HG03103 (cell line): ENCODE results near the gene FBXO31.
A peak's percentile ranks its signal among the peaks of the same experiment; 100 is the strongest.
"Not testable (repeated sequence)": the region's sequence is repeated elsewhere in the genome, so short reads cannot be mapped to it uniquely, and the experiment has no call there.

ENCODE experiments used
- ATAC-seq: cut with Tn5 transposase; IDR thresholded peaks from one replicate; pipeline ENCODE4 v1.9.1; 2021; ENCODE audit warnings: low read depth; ENCODE audit not compliant: unreplicated experiment

Gene FBXO31

DNA sequence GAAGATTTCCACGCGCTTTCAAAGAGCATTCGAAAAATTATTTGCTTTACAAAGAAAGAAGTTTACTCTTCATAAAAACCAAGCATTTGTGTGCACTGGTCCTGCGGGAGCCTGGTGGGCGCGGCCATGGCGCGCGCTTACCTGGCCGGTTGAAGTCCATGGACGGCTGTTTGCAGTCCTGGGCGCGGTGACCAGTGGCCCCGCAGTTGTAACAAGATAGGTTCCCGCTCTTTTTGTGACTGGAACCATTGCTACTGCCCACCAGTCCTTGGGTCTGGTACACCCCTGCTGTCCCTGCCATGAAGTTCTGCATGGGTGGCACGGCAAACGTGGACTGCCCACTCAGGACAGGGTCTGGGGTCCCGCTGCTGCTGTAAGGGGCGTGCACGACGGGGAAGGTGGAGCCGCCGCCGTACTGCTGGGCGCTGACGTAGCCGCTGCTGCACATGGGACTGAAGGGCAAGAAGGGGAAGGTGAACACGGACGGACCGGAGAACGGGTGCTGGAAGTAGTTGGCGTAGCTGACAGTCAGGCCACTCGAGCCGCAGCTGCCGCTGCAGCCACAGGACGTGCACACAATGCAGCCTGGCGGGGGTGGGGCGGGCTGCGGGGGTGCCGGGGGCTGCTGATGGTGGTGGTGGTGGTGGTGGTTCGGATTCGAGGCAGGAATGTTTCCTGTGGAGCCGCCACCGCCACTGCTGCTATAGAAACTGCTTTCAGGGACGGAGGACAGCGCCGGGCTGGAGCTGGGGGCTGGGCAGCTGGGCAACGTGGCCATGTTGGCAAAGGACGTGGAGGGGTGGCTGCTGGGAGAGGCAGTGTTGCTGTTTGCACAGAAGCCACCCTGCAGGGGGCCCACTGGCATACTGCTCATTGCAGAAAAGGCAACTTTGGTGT lies 28.0 kb upstream of the FBXO31 start:
- ATAC-seq, result no peak

DNA sequence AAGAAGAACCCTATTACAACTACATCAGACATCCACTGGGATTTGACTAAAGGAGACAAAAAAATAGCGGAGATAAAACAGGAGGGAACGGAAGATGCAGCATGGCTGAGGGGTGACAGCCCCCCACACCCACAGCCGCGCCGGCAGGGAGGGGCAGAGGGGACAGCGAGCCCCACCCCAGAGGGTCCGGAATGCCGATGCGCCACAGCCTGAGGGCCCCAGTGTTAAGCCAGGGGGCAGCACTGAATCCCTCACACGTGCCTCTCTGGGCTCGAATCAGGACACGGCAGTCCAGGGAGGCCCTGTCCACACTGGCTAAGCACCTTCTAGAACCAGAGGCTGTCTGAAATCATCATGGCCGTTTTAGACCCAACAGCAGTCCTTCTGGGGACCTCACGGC lies 27.4 kb upstream of the FBXO31 start:
- ATAC-seq, result no peak

DNA sequence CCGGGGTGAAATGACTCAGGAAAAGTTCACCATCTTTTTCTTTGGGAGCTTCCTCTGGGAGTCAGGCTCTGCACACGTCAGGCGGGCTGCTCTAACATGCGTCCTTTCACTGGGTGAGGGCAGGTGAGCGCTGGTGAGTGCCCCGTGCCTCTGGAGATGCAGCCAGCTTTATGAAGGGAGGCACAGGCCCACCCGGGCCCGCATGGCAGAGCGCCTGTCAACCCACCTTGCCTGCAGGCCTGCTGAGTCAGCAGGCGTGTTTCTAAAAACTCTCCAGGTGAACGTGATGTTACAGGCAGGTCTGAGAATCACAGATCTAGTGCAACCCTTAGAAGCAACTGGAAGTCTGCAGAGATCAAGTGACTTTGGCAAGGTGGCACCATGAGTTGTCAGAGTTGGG lies 27.0 kb upstream of the FBXO31 start:
- no peak for ATAC-seq

DNA sequence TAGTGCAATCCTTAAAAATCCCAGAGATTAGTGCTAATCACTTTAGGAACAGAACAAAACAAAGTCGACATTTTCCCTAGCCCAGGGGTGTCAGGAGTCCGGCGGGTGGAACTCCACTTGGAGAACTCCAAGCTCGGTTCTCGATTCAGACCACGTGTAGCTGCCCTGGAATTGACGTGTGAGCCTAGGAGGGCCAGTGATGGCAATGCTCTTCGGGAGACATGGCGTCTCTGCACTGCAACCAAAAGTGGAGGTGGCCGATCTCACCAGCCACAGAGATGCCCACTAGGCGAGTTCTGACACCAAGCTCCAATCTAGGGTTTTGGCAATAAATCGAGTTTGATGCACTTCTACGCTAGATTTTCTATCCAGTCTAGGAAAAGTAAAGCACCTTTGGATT lies 26.2 kb upstream of the FBXO31 start:
- no peak for ATAC-seq

DNA sequence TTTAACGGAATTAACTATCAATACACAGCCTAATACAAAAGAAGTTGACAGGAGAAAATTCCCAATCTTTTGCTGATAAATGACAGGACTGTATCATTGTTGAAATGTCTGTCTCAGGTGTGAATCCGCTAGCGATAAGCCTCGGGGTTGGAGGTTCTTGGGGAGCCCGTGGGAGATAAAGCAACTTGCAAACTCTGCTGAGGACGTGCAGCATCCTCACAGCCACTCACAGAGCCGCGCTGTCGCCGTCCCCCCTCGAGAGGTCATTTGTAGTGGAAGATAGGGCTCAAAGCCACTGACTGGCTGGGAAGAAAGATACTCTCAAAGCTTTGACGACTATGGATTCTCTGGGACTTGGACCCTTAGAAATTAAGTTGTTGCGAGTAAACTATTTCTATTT lies 25.6 kb upstream of the FBXO31 start:
- ATAC-seq, result no peak

DNA sequence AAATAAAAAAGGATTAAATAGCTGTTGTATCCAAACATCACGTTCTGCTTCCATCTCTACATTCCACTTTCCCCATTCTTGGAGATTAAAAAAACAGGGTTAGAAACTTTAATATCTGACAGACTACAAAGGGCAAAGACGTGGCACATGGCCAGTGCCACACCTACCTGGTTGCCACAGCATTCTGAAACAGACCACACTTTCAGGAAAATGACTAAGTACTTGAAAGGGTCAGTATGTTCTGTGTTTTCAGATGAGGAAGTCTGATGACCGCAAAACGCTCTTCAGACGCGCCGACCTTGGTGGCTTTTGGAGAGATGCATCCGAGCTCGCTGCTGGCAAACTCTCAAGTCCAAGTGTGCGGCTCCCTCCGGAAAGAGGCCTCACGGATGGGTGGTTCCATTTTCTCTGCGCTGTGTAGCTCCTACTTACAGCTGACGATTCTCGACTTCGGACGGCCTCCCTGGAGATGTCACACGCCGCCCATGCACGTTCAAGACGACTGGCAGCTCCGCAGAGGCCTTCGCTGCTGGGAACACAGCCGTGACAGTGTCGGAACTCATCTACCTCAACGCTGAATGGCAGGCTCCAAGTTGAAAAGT lies 24.0 kb upstream of the FBXO31 start:
- ATAC-seq, result no peak

DNA sequence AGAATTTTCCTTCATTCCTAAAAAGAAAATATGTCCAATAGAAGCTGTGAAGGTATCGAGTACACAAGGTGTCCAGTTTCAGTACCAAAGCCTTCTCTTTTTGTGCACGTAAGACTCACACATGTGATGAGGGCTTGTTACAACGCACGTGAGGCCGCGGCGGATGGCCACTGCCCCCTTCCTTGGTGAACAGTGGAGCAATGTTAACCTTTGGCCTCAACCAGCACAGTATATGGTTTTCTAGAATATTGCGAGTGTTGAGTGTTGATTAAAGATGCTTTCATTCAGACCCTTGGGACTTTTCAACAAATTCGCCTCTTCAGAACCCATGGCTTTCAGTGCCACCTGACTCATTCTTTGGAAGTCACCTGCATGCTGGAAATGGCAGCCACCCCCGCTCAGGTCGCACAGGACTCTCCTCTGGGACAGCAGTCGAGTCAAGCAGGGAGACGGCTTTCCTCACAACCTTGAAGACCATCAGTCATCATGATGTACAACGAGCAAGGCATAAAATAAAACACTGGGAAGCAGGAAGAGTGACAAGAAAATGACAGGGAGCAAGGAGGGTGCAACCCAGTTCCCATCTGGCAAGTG lies 23.0 kb upstream of the FBXO31 start:
- ATAC-seq, result no peak

DNA sequence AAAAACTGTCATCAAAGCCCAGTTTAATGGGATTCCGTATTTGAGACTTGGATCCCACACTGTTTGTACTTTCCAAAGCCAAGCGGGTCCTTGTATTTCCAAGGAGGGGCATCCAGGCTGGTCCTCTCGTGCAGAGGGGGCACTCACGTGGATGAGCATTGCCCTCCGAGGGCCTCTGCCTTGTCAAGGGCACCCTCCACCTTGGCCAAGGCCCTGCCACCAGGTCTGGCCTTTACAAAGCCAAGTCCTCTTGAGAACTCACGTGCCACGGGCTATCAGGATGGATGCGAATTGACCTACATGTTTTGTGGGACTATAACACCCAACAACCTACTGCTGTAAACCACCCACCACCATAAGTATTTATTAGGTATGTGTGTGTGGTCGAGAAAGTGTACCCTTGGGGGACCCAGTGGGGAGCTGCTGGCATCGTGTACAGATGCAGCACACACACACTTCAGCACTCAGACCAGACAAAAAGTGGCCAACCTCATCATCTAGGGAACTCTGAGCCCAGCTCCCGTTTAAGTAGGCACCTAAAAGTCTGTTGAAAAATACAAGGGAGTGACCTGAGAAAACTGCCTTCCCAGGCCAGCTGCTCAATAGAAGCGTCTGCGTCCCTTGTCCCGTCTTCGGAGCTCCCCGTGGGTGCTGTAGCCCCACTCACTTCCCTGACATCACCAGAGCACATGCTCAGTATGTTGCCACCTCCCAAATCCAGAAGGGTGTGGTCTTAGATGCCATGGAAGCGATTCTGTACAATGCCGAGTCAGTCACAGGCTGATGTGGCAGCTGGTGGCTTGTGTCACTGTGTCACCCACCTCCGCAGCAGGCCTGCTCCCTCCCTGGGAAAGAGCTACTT lies 21.4 kb upstream of the FBXO31 start:
- ATAC-seq, result no peak

DNA sequence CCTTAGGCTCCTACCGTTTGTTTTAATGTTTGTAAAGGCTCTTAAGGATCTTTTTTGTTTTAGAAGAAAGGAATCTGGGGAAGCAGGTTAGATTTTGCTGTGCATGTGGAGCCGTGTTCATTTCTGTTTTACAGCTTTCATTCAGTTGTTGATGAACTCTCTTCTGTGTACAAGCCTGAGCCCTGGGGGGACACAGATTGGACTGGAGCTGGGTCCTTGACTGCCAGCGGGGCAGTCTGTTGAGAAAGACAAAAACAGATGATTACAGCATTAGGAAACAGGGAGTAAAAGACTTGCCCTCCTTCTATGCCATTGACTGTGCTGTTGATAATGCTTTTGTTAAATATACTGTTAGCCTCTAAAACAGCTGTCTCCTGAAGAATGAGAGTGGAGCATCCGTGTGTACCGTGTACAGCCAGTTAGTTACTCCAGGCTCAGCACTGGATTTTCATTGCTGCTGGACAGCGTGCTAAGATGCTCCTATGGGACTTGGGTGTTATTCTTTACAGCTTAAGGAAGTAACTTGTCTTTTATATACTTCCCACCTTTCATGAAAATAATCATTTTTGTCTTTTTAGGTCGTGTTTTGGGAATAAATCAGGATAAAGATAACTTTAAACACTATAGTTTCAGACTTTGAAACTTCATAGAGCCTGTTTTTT lies 11.7 kb upstream of the FBXO31 start:
- no peak for ATAC-seq

DNA sequence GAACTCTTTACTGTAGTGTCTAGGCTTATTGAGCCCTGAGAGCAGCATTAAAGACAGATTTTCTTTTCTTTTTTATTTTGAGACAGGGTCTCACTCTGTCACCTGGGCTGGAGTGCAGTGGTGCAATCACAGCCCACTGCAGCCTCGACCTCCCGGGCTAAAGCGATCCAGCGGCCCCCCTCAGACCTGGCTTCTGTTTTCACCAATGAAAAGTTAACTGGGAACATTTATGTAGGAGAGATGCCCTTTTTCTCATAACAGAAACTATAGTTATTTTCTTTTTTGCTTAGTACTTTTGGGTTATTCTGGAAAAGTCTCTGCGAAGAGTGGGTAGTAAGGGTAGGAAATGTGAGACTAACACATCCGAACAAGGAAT lies 10.1 kb upstream of the FBXO31 start:
- ATAC-seq, result no peak

DNA sequence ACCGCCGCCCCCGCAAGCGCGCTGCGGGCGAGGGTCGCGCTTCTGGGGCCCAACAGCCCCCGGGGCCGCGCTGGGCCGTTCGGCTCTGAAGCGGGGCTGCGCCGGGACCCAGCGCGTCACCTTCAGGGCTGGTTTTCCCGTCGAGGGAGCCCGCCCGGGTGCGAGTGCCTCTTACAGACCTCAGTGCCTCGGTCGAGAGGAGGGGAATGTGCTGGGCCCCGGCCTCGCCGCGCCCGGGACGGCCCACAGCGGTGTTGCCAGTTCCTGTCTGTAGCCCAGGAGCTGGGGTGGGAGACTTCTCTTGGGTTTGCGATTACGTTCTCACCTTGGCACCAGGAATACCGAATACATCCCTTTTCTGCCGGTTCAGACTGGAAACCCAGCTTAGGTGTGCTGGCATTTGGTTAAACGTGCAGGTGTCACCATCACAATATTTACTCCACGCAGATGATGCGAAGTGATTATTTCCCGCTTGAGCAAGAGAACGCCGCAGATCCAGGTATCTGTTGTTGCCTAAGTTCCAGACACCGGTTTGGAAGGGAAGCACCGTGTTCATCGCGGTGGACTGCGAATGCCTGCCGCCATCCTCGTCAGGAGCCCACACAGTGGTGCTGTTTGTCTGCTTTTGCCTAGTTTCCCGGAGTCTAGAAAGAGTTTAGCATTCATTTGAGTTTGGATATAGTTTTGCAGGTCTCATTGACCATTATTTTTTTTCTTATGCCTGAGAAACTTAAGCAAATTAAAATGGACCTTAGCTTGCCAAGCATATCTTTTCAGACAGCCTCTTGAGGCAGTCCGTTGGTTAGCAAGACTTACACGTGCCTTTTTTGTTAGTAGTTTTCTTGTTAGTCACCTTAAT lies 9.5 kb upstream of the FBXO31 start:
- no peak for ATAC-seq

DNA sequence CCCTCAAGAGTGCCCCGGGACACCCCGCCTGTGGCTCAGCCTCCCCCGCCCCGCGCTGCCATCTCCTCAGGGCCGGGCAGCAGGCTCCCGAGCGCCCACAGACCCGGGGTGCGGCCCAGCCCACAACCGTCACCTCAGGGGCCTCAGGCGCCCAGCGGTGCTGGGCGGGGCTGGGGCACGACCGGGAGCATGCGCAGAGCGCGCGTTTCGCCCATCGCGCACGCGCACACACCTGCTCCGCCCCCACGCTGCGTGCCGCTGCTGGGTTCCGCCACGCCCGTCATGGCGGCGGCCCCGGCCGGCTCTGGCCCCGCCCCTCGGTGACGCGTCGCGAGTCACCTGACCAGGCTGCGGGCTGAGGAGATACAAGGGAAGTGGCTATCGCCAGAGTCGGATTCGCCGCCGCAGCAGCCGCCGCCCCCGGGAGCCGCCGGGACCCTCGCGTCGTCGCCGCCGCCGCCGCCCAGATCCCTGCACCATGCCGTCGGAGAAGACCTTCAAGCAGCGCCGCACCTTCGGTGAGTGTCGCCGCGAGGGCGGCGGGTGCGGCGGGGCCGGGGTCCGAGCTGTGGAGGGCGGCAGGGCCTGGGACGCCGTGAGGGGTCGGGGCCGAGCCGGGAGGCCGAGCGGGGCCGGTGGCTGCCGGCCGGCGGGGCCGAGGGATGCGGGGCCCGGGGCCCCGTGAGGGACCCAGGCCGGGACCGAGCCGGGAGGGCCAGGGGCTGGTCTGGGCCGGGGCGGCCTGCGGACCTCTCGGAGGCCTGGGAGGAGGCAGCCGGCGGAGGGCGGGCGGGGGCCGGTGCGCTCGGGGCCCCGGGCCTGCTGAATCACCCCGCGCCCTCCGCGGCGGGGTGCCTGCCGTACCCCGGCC lies 8.6 kb upstream of the FBXO31 start, which contains the start of gene MAP1LC3B:
Gene MAP1LC3B, plus strand, starts transcription at position 387 of the 871 bp plus-strand sequence. Its CDS starts 92 bp downstream, at position 479.
- peak; percentile 58 for ATAC-seq

DNA sequence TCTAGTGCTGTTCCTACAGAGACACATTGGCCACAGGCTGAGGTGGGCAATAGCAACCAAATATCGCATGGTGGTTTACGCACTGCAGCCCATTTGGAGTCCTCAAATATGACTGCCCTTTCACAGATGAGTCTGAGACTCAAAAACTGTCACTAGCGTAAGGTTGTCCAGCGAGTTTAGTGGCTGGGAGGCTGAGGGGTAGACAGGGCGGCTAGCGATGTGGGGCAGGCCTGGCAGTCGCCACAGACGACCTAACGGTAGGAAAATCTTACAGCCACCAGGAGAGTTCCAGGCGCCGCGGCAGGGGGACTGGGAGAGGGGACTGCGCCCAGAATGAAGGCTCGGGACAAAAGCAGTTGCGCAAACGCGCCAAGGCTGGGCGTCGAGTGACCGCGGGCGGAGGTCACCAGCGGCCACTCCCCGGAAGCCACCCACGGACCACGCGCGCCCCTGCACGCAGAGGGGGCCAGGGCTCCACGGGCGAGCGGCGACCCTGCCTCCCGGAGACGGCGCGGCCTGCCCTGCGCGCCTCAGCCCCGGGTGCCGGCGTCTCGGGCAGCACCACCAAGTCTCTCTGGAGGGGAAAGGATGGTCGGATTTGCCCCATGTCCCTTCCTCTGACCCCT lies 7.9 kb upstream of the FBXO31 start:
- peak; percentile 8 for ATAC-seq

DNA sequence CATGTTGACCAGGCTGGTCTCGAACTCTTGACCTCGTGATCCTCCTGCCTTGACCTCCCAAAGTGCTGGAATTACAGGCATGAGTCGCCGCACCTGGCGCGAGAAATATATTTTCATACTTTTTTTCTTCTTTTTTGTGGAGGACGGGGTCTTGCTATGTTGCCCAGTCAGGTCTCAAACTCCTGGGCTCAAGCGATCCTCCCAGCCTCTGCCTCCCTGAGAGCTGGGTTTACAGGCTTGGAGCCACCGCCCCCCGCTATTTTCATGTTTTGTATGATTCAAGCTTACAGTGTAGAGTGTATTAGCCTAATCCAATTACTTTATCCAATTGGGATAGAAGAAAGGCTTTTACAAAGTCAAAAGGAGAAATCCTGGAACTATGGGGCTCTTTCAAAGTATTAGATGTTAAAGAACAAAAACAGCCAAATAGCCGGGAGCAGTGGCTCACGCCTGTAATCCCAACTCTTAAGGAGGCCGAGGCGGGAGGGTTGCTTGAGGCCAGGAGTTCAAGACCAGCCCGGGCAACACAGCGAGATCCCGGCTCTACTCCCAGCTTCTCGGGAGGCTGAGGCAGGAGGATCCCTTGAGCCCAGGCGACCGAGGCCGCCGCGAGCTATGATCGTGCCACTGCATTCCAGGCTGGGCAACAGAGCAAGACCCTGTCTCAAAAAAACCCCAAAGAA lies 7.2 kb upstream of the FBXO31 start:
- ATAC-seq, result no peak

DNA sequence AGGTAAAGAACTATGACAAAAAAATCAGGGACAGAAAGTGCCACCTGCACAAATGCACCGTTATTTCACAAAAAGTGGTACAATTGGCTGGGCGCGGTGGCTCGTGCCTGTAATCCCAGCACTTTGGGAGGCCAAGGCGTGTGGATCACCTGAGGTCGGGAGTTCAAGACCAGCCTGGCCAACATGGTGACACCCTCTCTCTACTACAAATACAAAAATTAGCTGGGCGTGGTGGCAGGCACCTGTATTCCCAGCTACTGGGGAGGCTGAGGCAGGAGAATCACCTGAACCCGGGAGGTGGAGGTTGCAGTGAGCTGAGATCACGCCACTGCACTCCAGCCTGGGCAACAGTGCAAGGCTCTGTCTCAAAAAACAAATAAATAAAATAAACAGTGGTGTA lies 6.3 kb upstream of the FBXO31 start:
- not testable (repeated sequence) for ATAC-seq

DNA sequence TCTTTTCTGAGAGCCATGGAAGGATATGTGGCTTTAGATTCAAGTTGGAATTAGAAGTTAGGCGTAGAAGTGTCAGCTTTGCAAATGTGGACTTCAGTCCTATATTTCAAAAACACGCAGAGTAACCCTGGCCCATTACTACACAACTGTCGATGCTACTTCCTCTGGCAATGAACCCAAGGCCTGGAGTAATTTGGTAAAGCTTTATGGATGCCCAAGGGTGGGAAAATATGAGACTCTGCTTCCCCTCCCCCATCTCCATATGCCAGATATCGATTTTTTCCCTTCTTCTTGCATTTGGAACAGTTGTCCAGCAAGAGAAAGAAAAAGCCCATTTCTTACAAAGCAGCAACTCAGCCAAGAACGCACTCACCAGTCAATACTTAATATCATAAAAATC lies 5.7 kb upstream of the FBXO31 start:
- ATAC-seq, result no peak

DNA sequence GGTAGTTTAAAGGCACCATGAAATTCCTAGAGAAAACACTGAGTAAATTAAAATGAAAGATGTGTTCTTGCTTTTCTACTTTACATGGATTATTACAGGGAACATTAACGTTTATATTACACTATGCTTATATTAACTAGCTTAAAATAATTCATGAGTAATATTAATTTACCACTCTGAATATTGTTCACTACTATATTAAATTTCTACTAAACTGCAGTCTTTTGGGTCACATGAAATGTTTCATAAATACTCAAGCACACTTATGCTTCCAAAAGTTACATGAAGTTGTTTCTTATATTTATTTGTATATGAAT lies 5.2 kb upstream of the FBXO31 start:
- ATAC-seq, result no peak
